Endodermal cell (in vitro differentiated cells): ENCODE data around the gene RAB13. TPM values are rescaled to one million over a fixed set of nuclear protein-coding genes. Genes with fewer than 3 reads are reported as not detected.

Source experiments
- DNase-seq: peaks from one replicate; pipeline ENCODE4 v3.0.0-alpha.2; 2017
- H3K27ac ChIP-seq: 2 replicates; pipeline ENCODE4 v1.5.1; 2013; ENCODE audit warnings: mild to moderate bottlenecking, low read depth, low read length, moderate library complexity
- H3K27me3 ChIP-seq: 2 replicates; pipeline ENCODE4 v1.6.1; 2013; ENCODE audit warnings: mild to moderate bottlenecking, low read length, moderate library complexity; ENCODE audit not compliant: insufficient read depth, control insufficient read depth, poor library complexity, severe bottlenecking
- H3K36me3 ChIP-seq: 2 replicates; pipeline ENCODE4 v1.7.0; 2013; ENCODE audit warnings: mild to moderate bottlenecking, low read length, moderate library complexity; ENCODE audit not compliant: control insufficient read depth, insufficient read depth
- H3K4me1 ChIP-seq: one replicate; pipeline ENCODE4 v1.7.0; 2013; ENCODE audit warnings: low read length; ENCODE audit not compliant: control insufficient read depth, insufficient read depth
- H3K4me3 ChIP-seq: 2 replicates; pipeline ENCODE4 v1.5.1; 2013; ENCODE audit warnings: mild to moderate bottlenecking, low read length, moderate library complexity
- H3K9ac ChIP-seq: 2 replicates; pipeline ENCODE4 v1.6.1; 2013; ENCODE audit warnings: mild to moderate bottlenecking, low read length, moderate library complexity; ENCODE audit not compliant: poor library complexity, severe bottlenecking; ENCODE audit errors: extremely low read depth
- H3K9me3 ChIP-seq: 2 replicates; pipeline ENCODE4 v1.6.1; 2013; ENCODE audit warnings: mild to moderate bottlenecking, low read length, moderate library complexity; ENCODE audit not compliant: control insufficient read depth
- H3K27ac Mint-ChIP-seq: 2 replicates; pipeline ENCODE4 v1.8.0; 2020; ENCODE audit warnings: mixed read lengths
- H3K27me3 Mint-ChIP-seq: 2 replicates; pipeline ENCODE4 v1.8.0; 2021; ENCODE audit warnings: mild to moderate bottlenecking, mixed read lengths; ENCODE audit not compliant: insufficient read depth
- H3K36me3 Mint-ChIP-seq: 2 replicates; pipeline ENCODE4 v1.8.0; 2020; ENCODE audit warnings: low read depth, mixed read lengths
- H3K4me1 Mint-ChIP-seq: 2 replicates; pipeline ENCODE4 v1.8.0; 2020; ENCODE audit warnings: mixed read lengths
- H3K4me3 Mint-ChIP-seq: 2 replicates; pipeline ENCODE4 v1.8.0; 2020; ENCODE audit warnings: mild to moderate bottlenecking, moderate library complexity, mixed read lengths
- H3K9me3 Mint-ChIP-seq: 2 replicates; pipeline ENCODE4 v1.8.0; 2020; ENCODE audit warnings: mild to moderate bottlenecking, mixed read lengths
- WGBS, 2 experiments: methylation state at CpG; one replicate each; pipeline versions ENCODE4 v1.1.5 to v1.1.7; 2013; ENCODE audit warnings: missing lambda C conversion rate in 2 of 2, mixed read lengths in 1 of 2; ENCODE audit not compliant: insufficient coverage in 1 of 2, insufficient read length in 1 of 2; 5-methylcytosine and 5-hydroxymethylcytosine counted together
- total RNA-seq, 2 donors: library from RNA; stranded (reverse); fragmentation: NEBNext Ultra II Directional in 1 of 2; extraction: Animal tissue kit (Norgen Biotek cat#: 25700) in 1 of 2; gene quantifications; 2 replicates in 1 of 2; 3 replicates in 1 of 2; pipeline ENCODE4 v1.2.1, GENCODE V29; 2021
- TF ChIP-seq, protein P1 (sequence below): fragments of 200-600 bp; sonication (generic); conservative IDR thresholded peaks from 2 replicates; pipeline ENCODE4 v1.5.0; 2021; ENCODE audit warnings: antibody characterized with exemption, mild to moderate bottlenecking

Gene RAB13
- total RNA-seq, 2 donors from 2014 or later: 80.3 to 97.1 TPM

DNA sequence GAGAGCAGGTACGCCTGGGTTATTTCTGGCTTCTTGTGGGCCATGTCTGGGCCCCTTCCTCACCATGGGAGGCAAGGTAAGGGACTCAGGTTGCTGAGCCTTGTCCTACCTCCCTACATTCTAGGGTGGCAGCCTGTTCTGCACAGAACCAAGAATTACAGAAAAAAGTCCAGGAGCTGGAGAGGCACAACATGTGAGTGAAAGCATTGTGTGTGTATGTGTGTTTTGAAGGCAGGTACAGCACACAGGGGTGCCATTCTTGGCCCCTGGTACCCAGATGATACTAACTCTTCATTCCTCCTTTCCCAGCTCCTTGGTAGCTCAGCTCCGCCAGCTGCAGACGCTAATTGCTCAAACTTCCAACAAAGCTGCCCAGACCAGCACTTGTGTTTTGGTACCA lies 13.1 kb downstream of the RAB13 start:
- H3K36me3 Mint-ChIP-seq: peaks cover 23% of the 10 kb centered on the region
- H3K27me3 Mint-ChIP-seq: no peaks in the 10 kb centered on the region
- TF ChIP-seq, protein P1, sequence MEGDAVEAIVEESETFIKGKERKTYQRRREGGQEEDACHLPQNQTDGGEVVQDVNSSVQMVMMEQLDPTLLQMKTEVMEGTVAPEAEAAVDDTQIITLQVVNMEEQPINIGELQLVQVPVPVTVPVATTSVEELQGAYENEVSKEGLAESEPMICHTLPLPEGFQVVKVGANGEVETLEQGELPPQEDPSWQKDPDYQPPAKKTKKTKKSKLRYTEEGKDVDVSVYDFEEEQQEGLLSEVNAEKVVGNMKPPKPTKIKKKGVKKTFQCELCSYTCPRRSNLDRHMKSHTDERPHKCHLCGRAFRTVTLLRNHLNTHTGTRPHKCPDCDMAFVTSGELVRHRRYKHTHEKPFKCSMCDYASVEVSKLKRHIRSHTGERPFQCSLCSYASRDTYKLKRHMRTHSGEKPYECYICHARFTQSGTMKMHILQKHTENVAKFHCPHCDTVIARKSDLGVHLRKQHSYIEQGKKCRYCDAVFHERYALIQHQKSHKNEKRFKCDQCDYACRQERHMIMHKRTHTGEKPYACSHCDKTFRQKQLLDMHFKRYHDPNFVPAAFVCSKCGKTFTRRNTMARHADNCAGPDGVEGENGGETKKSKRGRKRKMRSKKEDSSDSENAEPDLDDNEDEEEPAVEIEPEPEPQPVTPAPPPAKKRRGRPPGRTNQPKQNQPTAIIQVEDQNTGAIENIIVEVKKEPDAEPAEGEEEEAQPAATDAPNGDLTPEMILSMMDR: no peak
- DNase-seq: no peak
- Histone ChIP-seq H3K27me3 (no peaks in the 10 kb centered on the region), H3K4me3 (no peak overlapping the region), H3K9me3 (no peaks in the 10 kb centered on the region), H3K4me1 (no peaks in the 10 kb centered on the region), H3K36me3 (peaks cover 27% of the 10 kb centered on the region), H3K9ac (no peak overlapping the region), H3K27ac (no peak overlapping the region)
- WGBS, 2 experiments: 92% methylated on average over 3 of the region's 3 CpGs; no CpG with 5 or more reads in 1 of the 2 experiments
- H3K27ac Mint-ChIP-seq: no peak overlapping the region
- no peaks in the 10 kb centered on the region for H3K9me3 Mint-ChIP-seq
- H3K4me3 Mint-ChIP-seq: no peak overlapping the region
- H3K4me1 Mint-ChIP-seq: peaks cover 19% of the 10 kb centered on the region

GRCh38 chr1:153970346-153970745 lies 15.8 kb downstream of the RAB13 start:
- TF ChIP-seq, protein P1: no peak
- Mint-ChIP-seq H3K27ac (no peak overlapping the region), H3K27me3 (no peaks in the 10 kb centered on the region), H3K36me3 (peaks cover 20% of the 10 kb centered on the region), H3K4me1 (peaks cover 23% of the 10 kb centered on the region), H3K4me3 (no peak overlapping the region), H3K9me3 (no peaks in the 10 kb centered on the region)
- H3K9me3 ChIP-seq: no peaks in the 10 kb centered on the region
- H3K9ac ChIP-seq: no peak overlapping the region
- H3K36me3 ChIP-seq: peaks cover 22% of the 10 kb centered on the region
- no peak overlapping the region for H3K27ac ChIP-seq
- 100% methylated on average over 2 of the region's 2 CpGs; no CpG with 5 or more reads in 1 of the 2 experiments for WGBS, 2 experiments
- DNase-seq: no peak
- no peaks in the 10 kb centered on the region for H3K4me1 ChIP-seq
- no peak overlapping the region for H3K4me3 ChIP-seq
- no peaks in the 10 kb centered on the region for H3K27me3 ChIP-seq

DNA sequence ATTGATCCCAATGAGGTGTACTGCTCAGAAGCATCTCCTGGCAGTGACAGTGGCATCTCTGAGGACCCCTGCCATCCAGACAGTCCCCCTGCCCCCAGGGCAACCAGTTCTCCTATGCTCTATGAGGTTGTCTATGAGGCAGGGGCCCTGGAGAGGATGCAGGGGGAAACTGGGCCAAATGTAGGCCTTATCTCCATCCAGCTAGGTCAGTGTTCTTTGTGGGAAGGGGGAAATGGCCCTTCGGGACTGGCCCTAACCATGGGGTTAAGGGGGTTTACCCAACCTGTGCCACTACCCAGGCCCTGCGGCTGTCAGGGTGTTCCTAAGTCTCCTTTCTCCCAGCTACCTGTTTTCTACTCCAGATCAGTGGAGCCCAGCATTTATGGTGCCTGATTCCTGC lies 17.2 kb downstream of the RAB13 start:
- peaks cover 10% of the 10 kb centered on the region for H3K36me3 Mint-ChIP-seq
- peaks cover 10% of the 10 kb centered on the region for H3K36me3 ChIP-seq
- H3K9me3 Mint-ChIP-seq: no peaks in the 10 kb centered on the region
- no peak overlapping the region for H3K27ac Mint-ChIP-seq
- no peaks in the 10 kb centered on the region for H3K4me1 ChIP-seq
- H3K27me3 ChIP-seq: no peaks in the 10 kb centered on the region
- peaks cover 23% of the 10 kb centered on the region for H3K4me1 Mint-ChIP-seq
- no peak for DNase-seq
- H3K4me3 ChIP-seq: peak overlapping the region; percentile 97
- WGBS, 2 experiments: 87 to 100% methylated on average over 1 to 2 of the region's 2 CpGs
- no peak overlapping the region for H3K9ac ChIP-seq
- H3K4me3 Mint-ChIP-seq: peak overlapping the region; percentile 89
- H3K27me3 Mint-ChIP-seq: no peaks in the 10 kb centered on the region
- TF ChIP-seq, protein P1: no peak
- no peaks in the 10 kb centered on the region for H3K9me3 ChIP-seq
- no peak overlapping the region for H3K27ac ChIP-seq
